Stomach (tissue), 4 donors: ENCODE results near the gene MLH3.

ENCODE experiments used
- EP300 ChIP-seq: sonication (generic); formaldehyde crosslinking; IDR thresholded peaks from one replicate; pipeline ENCODE4 v1.6.1; 2017; ENCODE audit warnings: antibody characterized with exemption
- POLR2A ChIP-seq, 4 donors: fragments of 450-650 bp; IDR thresholded peaks; one replicate each; pipeline ENCODE4 v1.6.1; 2016; ENCODE audit warnings: antibody characterized with exemption in 4 of 4, control low read depth in 2 of 4, mild to moderate bottlenecking in 1 of 4, moderate library complexity in 1 of 4
- POLR2AphosphoS5 ChIP-seq, 3 donors: sonication (generic); formaldehyde crosslinking; IDR thresholded peaks; one replicate each; pipeline ENCODE4 v1.6.1; 2016; ENCODE audit warnings: antibody characterized with exemption in 3 of 3
- TF ChIP-seq, protein P1 (sequence below), 7 experiments: fragments of 450-650 bp in 4 of 7; fragments of 200-600 bp in 3 of 7; sonication (generic) in 3 of 7; IDR thresholded peaks; one replicate each; pipeline ENCODE4 v1.5.1; 2016 to 2019; ENCODE audit warnings: antibody characterized with exemption in 7 of 7, control low read depth in 2 of 7, mild to moderate bottlenecking in 1 of 7

DNA sequence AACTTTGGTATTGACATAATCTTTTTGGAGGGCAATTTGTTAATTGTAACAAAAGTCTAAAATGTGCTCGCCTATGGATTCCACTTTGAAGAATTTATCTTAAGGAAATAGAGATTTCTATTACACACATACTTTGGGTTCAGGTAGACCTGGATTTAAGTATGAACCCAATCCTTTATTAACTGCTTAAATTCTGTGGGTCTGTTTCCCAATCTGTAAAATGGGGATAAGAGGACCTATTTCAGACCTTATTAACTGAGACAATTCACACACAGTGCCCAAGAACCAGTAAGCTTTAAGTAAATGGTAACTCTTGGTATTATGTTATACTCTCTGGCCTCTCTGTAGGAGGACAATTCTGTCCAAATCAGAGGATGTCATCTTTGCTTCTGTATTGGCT, 49.4 kb downstream of the MLH3 start:
- TF ChIP-seq, protein P1, sequence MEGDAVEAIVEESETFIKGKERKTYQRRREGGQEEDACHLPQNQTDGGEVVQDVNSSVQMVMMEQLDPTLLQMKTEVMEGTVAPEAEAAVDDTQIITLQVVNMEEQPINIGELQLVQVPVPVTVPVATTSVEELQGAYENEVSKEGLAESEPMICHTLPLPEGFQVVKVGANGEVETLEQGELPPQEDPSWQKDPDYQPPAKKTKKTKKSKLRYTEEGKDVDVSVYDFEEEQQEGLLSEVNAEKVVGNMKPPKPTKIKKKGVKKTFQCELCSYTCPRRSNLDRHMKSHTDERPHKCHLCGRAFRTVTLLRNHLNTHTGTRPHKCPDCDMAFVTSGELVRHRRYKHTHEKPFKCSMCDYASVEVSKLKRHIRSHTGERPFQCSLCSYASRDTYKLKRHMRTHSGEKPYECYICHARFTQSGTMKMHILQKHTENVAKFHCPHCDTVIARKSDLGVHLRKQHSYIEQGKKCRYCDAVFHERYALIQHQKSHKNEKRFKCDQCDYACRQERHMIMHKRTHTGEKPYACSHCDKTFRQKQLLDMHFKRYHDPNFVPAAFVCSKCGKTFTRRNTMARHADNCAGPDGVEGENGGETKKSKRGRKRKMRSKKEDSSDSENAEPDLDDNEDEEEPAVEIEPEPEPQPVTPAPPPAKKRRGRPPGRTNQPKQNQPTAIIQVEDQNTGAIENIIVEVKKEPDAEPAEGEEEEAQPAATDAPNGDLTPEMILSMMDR (IDR thresholded peaks at IDR 0.05): no peak
- no peak for TF ChIP-seq POLR2AphosphoS5 (IDR thresholded peaks at IDR 0.05)
- no peak for TF ChIP-seq POLR2A (IDR thresholded peaks at IDR 0.05)
- no peak for TF ChIP-seq EP300
